Measurements from ENCODE around the gene PRKAG2. TPM values are rescaled to one million over a fixed set of nuclear protein-coding genes. Genes with fewer than 3 reads are reported as not detected.

Gene PRKAG2
- total RNA-seq, 2 experiments from 2014 or later: 16.9 to 18.7 TPM

- Mint-ChIP-seq H3K4me3 (no peak overlapping the region), H3K27me3 (ENCODE audit: low read depth) (no peaks in the 10 kb centered on the region), H3K36me3 (ENCODE audit: low read depth) (no peaks in the 10 kb centered on the region), H3K27ac (no peak overlapping the region), H3K4me1 (ENCODE audit: low read depth) (peaks cover 14% of the 10 kb centered on the region), H3K9me3 (no peaks in the 10 kb centered on the region)
- intact Hi-C loops (cut with micrococcal nuclease): no loop called here
- CTCF ChIA-PET: interaction anchor here (1.9 kb wide), 1 partner anchor 10 kb away, joined by 13 read pairs; no protein-coding TSS in a partner anchor
- DNase-seq: no peak
Observed at GRCh38 chr7:151792636-151793035, 84.3 kb downstream of the PRKAG2 start.

GRCh38 chr7:151792086-151792485 is 84.8 kb downstream of the PRKAG2 start:
- CTCF ChIA-PET: interaction anchor here (1.9 kb wide), 1 partner anchor 9 kb away, joined by 13 read pairs; no protein-coding TSS in a partner anchor
- Mint-ChIP-seq H3K27ac (no peak overlapping the region), H3K9me3 (no peaks in the 10 kb centered on the region)

GRCh38 chr7:151790830-151791620 is 85.9 kb downstream of the PRKAG2 start:
- Mint-ChIP-seq H3K9me3 (no peaks in the 10 kb centered on the region), H3K27ac (no peak overlapping the region), H3K4me1 (ENCODE audit: low read depth) (peaks cover 12% of the 10 kb centered on the region), H3K4me3 (no peak overlapping the region), H3K27me3 (ENCODE audit: low read depth) (no peaks in the 10 kb centered on the region), H3K36me3 (ENCODE audit: low read depth) (no peaks in the 10 kb centered on the region)
- DNase-seq: no peak
- intact Hi-C loops (cut with micrococcal nuclease): no loop called here
- CTCF ChIA-PET: interaction anchor here (1.1 to 1.9 kb wide), 2 partner anchors 8 to 343 kb away, joined by 3 to 13 read pairs; no protein-coding TSS in a partner anchor

More at GRCh38 chr7:151792086-151792485, 84.8 kb downstream of the PRKAG2 start:
- Mint-ChIP-seq H3K4me3 (no peak overlapping the region), H3K36me3 (ENCODE audit: low read depth) (no peaks in the 10 kb centered on the region), H3K27me3 (ENCODE audit: low read depth) (no peaks in the 10 kb centered on the region), H3K4me1 (ENCODE audit: low read depth) (peaks cover 14% of the 10 kb centered on the region)
- intact Hi-C loops (cut with micrococcal nuclease): no loop called here
- DNase-seq: no peak

GRCh38 chr7:151790095-151790829 is 86.7 kb downstream of the PRKAG2 start:
- Mint-ChIP-seq H3K27me3 (ENCODE audit: low read depth) (no peaks in the 10 kb centered on the region), H3K9me3 (no peaks in the 10 kb centered on the region), H3K4me3 (no peak overlapping the region), H3K4me1 (ENCODE audit: low read depth) (peaks cover 7% of the 10 kb centered on the region), H3K36me3 (ENCODE audit: low read depth) (no peaks in the 10 kb centered on the region), H3K27ac (no peak overlapping the region)
- DNase-seq: no peak
- CTCF ChIA-PET: interaction anchor here (1.1 kb wide), 1 partner anchor 342 kb away, joined by 3 read pairs; no protein-coding TSS in a partner anchor
- intact Hi-C loops (cut with micrococcal nuclease): no loop called here

- CTCF ChIA-PET: interaction anchor here (1.1 kb wide), 1 partner anchor 341 kb away, joined by 3 read pairs; no protein-coding TSS in a partner anchor
- Mint-ChIP-seq H3K27ac (no peak overlapping the region), H3K4me1 (ENCODE audit: low read depth) (peaks cover 6% of the 10 kb centered on the region), H3K27me3 (ENCODE audit: low read depth) (no peaks in the 10 kb centered on the region), H3K36me3 (ENCODE audit: low read depth) (no peaks in the 10 kb centered on the region), H3K4me3 (no peak overlapping the region), H3K9me3 (no peaks in the 10 kb centered on the region)
- DNase-seq: no peak
- intact Hi-C loops (cut with micrococcal nuclease): loop anchor here (10.0 kb wide), 1 partner anchor 205 kb away; no protein-coding TSS in a partner anchor
Observed at GRCh38 chr7:151789380-151789947, 87.5 kb downstream of the PRKAG2 start.

- no peaks in the 10 kb centered on the region for H3K36me3 Mint-ChIP-seq (ENCODE audit: low read depth)
- no peak overlapping the region for H3K27ac Mint-ChIP-seq
- no peaks in the 10 kb centered on the region for H3K27me3 Mint-ChIP-seq (ENCODE audit: low read depth)
- CTCF ChIA-PET: no interaction called here
- DNase-seq: no peak
- no peak overlapping the region for H3K4me3 Mint-ChIP-seq
- H3K9me3 Mint-ChIP-seq: no peaks in the 10 kb centered on the region
- intact Hi-C loops (cut with micrococcal nuclease): loop anchor here (10.0 kb wide), 1 partner anchor 207 kb away; no protein-coding TSS in a partner anchor
- peaks cover 6% of the 10 kb centered on the region for H3K4me1 Mint-ChIP-seq (ENCODE audit: low read depth)
Observed at GRCh38 chr7:151787348-151787747, 89.6 kb downstream of the PRKAG2 start.

- no peaks in the 10 kb centered on the region for H3K36me3 Mint-ChIP-seq (ENCODE audit: low read depth)
- no peak for DNase-seq
- no peak overlapping the region for H3K4me3 Mint-ChIP-seq
- no peaks in the 10 kb centered on the region for H3K27me3 Mint-ChIP-seq (ENCODE audit: low read depth)
- H3K9me3 Mint-ChIP-seq: no peaks in the 10 kb centered on the region
- peaks cover 6% of the 10 kb centered on the region for H3K4me1 Mint-ChIP-seq (ENCODE audit: low read depth)
- intact Hi-C loops (cut with micrococcal nuclease): loop anchor here (10.0 kb wide), 1 partner anchor 208 kb away; no protein-coding TSS in a partner anchor
- H3K27ac Mint-ChIP-seq: no peak overlapping the region
- CTCF ChIA-PET: no interaction called here
Observed at GRCh38 chr7:151786936-151787335, 90.0 kb downstream of the PRKAG2 start.

GRCh38 chr7:151786241-151786640 is 90.7 kb downstream of the PRKAG2 start:
- CTCF ChIA-PET: interaction anchor here (0.6 kb wide), 1 partner anchor 583 kb away, joined by 3 read pairs; no protein-coding TSS in a partner anchor
- Mint-ChIP-seq H3K27ac (no peak overlapping the region), H3K4me3 (no peak overlapping the region), H3K36me3 (ENCODE audit: low read depth) (no peaks in the 10 kb centered on the region), H3K4me1 (ENCODE audit: low read depth) (peaks cover 6% of the 10 kb centered on the region), H3K9me3 (no peaks in the 10 kb centered on the region), H3K27me3 (ENCODE audit: low read depth) (no peaks in the 10 kb centered on the region)
- intact Hi-C loops (cut with micrococcal nuclease): loop anchor here (10.0 kb wide), 1 partner anchor 209 kb away; no protein-coding TSS in a partner anchor
- no peak for DNase-seq

- H3K27me3 Mint-ChIP-seq (ENCODE audit: low read depth): no peaks in the 10 kb centered on the region
- intact Hi-C loops (cut with micrococcal nuclease): loop anchor here (10.0 kb wide), 1 partner anchor 209 kb away; no protein-coding TSS in a partner anchor
- H3K27ac Mint-ChIP-seq: no peak overlapping the region
- DNase-seq: no peak
- no peaks in the 10 kb centered on the region for H3K36me3 Mint-ChIP-seq (ENCODE audit: low read depth)
- CTCF ChIA-PET: interaction anchor here (0.6 to 1.2 kb wide), 2 partner anchors 25 to 584 kb away, joined by 3 to 4 read pairs; no protein-coding TSS in a partner anchor
- peaks cover 6% of the 10 kb centered on the region for H3K4me1 Mint-ChIP-seq (ENCODE audit: low read depth)
- H3K9me3 Mint-ChIP-seq: no peaks in the 10 kb centered on the region
- no peak overlapping the region for H3K4me3 Mint-ChIP-seq
Observed at GRCh38 chr7:151785681-151785965, 91.3 kb downstream of the PRKAG2 start.

GRCh38 chr7:151784853-151785680 is 91.8 kb downstream of the PRKAG2 start:
- Mint-ChIP-seq H3K4me3 (no peak overlapping the region), H3K27me3 (ENCODE audit: low read depth) (no peaks in the 10 kb centered on the region), H3K9me3 (no peaks in the 10 kb centered on the region), H3K27ac (no peak overlapping the region), H3K36me3 (ENCODE audit: low read depth) (no peaks in the 10 kb centered on the region), H3K4me1 (ENCODE audit: low read depth) (peaks cover 6% of the 10 kb centered on the region)
- DNase-seq: no peak
- CTCF ChIA-PET: interaction anchor here (0.6 to 1.2 kb wide), 4 partner anchors 25 to 584 kb away, joined by 3 to 4 read pairs (median 3); no protein-coding TSS in a partner anchor
- intact Hi-C loops (cut with micrococcal nuclease): loop anchor here (5.0 to 10.0 kb wide), 2 partner anchors 210 to 922 kb away; no protein-coding TSS in a partner anchor

- no peak for DNase-seq
- no peaks in the 10 kb centered on the region for H3K27me3 Mint-ChIP-seq (ENCODE audit: low read depth)
- no peak overlapping the region for H3K4me3 Mint-ChIP-seq
- no peaks in the 10 kb centered on the region for H3K36me3 Mint-ChIP-seq (ENCODE audit: low read depth)
- no peaks in the 10 kb centered on the region for H3K9me3 Mint-ChIP-seq
- peaks cover 2% of the 10 kb centered on the region for H3K4me1 Mint-ChIP-seq (ENCODE audit: low read depth)
- CTCF ChIA-PET: interaction anchor here (0.6 to 3.0 kb wide), 16 partner anchors 11 to 336 kb away, joined by 3 to 45 read pairs (median 6); partner anchors contain the start of gene PRKAG2
- intact Hi-C loops (cut with micrococcal nuclease): loop anchor here (1.0 to 10.0 kb wide), 6 partner anchors 92 to 923 kb away; partner anchors contain the start of gene GALNT11
- no peak overlapping the region for H3K27ac Mint-ChIP-seq
Observed at GRCh38 chr7:151783958-151784575, 92.8 kb downstream of the PRKAG2 start.
